Activated T-helper 9 cell treated with anti-CD3 and anti-CD28 coated beads, Interleukin-2, amount 50 U/mL, for 16 hours (primary cell): Measurements from ENCODE around the gene CABP7.
"Not testable (repeated sequence)": the region's sequence is repeated elsewhere in the genome, so short reads cannot be mapped to it uniquely, and the experiment has no call there.

Experiments used
- DNase-seq: peaks from one replicate; pipeline ENCODE4 v3.0.0-alpha.2; 2020; ENCODE audit warnings: low read depth

The CABP7 gene

GRCh38 chr22:29748248-29748893 lies 28.6 kb downstream of the CABP7 start:
- no peak for DNase-seq

- no peak for DNase-seq
These were observed 30.2 kb downstream of the CABP7 start for GRCh38 chr22:29750029-29750428.

- no peak for DNase-seq
These were observed 31.0 kb downstream of the CABP7 start for GRCh38 chr22:29750559-29751538.

- no peak for DNase-seq
These were observed 31.9 kb downstream of the CABP7 start for GRCh38 chr22:29751669-29752068.

- no peak for DNase-seq
These were observed 34.2 kb downstream of the CABP7 start for GRCh38 chr22:29753808-29754657.

GRCh38 chr22:29754658-29755395 lies 35.0 kb downstream of the CABP7 start:
- DNase-seq = not testable (repeated sequence)

GRCh38 chr22:29755889-29756288 lies 36.1 kb downstream of the CABP7 start:
- DNase-seq = no peak

GRCh38 chr22:29756341-29756740 lies 36.5 kb downstream of the CABP7 start:
- no peak for DNase-seq

- no peak for DNase-seq
These were observed 37.3 kb downstream of the CABP7 start for GRCh38 chr22:29757096-29757495.

GRCh38 chr22:29758068-29758622 lies 38.3 kb downstream of the CABP7 start:
- DNase-seq = no peak

- no peak for DNase-seq
These were observed 39.2 kb downstream of the CABP7 start for GRCh38 chr22:29758959-29759358.

GRCh38 chr22:29762263-29762662 lies 42.5 kb downstream of the CABP7 start:
- DNase-seq = no peak

GRCh38 chr22:29765905-29766631 lies 46.3 kb downstream of the CABP7 start:
- no peak for DNase-seq

GRCh38 chr22:29766632-29767170 lies 46.9 kb downstream of the CABP7 start, which contains the start of gene ZMAT5:
Gene ZMAT5, minus strand, starts transcription at chr22:29767007. Its CDS starts 18,463 bp downstream, at chr22:29748544.
- DNase-seq = peak; percentile 84

- DNase-seq = peak; percentile 92
These were observed 47.6 kb downstream of the CABP7 start, which contains the start of gene UQCR10 for GRCh38 chr22:29767171-29768051. Gene UQCR10, plus strand, starts transcription at chr22:29767369. Its CDS starts 30 bp downstream, at chr22:29767399.

GRCh38 chr22:29768052-29768693 lies 48.4 kb downstream of the CABP7 start:
- DNase-seq = no peak

GRCh38 chr22:29769723-29770321 lies 50.0 kb downstream of the CABP7 start:
- no peak for DNase-seq

- no peak for DNase-seq
These were observed 52.4 kb downstream of the CABP7 start for GRCh38 chr22:29772170-29772641.
